RWPE2 (cell line): Measurements from ENCODE around the gene CFAP46.

Source experiments
- ATAC-seq: fragments of 200-7000 bp; cut with Tn5 transposase; 3 replicates; pipeline ENCODE4 v1.9.1; 2021; ENCODE audit warnings: low read depth
- DNase-seq: peaks from one replicate; pipeline ENCODE4 v3.0.0-alpha.2; 2020; ENCODE audit warnings: low spot score
- H3K27ac ChIP-seq: fragments of 450-650 bp; 2 replicates; pipeline ENCODE4 v1.5.1; 2017; ENCODE audit warnings: mild to moderate bottlenecking; ENCODE audit not compliant: poor library complexity, severe bottlenecking
- H3K27me3 ChIP-seq: fragments of 250-450 bp; sonication (Bioruptor Pico); 2 replicates; pipeline ENCODE4 v1.5.1; 2021; ENCODE audit warnings: mild to moderate bottlenecking, moderate library complexity; ENCODE audit not compliant: insufficient read depth, poor library complexity, severe bottlenecking
- H3K36me3 ChIP-seq: fragments of 250-450 bp; sonication (Bioruptor Pico); 2 replicates; pipeline ENCODE4 v1.5.1; 2020; ENCODE audit warnings: low read depth, mild to moderate bottlenecking, moderate library complexity
- H3K4me1 ChIP-seq: fragments of 250-450 bp; sonication (Bioruptor Pico); 2 replicates; pipeline ENCODE4 v1.5.1; 2021; ENCODE audit warnings: mild to moderate bottlenecking, moderate library complexity; ENCODE audit not compliant: insufficient read depth, poor library complexity, severe bottlenecking
- H3K4me3 ChIP-seq: fragments of 250-450 bp; sonication (Bioruptor Pico); 2 replicates; pipeline ENCODE4 v1.5.1; 2021; ENCODE audit warnings: mild to moderate bottlenecking, moderate library complexity; ENCODE audit not compliant: severe bottlenecking
- H3K9me3 ChIP-seq: fragments of 250-450 bp; sonication (Bioruptor Pico); 2 replicates; pipeline ENCODE4 v1.5.1; 2021; ENCODE audit warnings: mild to moderate bottlenecking, moderate library complexity; ENCODE audit not compliant: severe bottlenecking
- CTCF ChIP-seq: fragments of 450-650 bp; IDR thresholded peaks from one replicate; pipeline ENCODE4 v1.5.1; 2017; ENCODE audit warnings: mild to moderate bottlenecking, moderate library complexity; ENCODE audit not compliant: poor library complexity, severe bottlenecking

Gene CFAP46

GRCh38 chr10:132872658-132873057 is 69.7 kb downstream of the CFAP46 start:
- Histone ChIP-seq H3K4me3 (no peak overlapping the region), H3K4me1 (no peaks in the 10 kb centered on the region), H3K36me3 (no peaks in the 10 kb centered on the region), H3K27ac (no peak overlapping the region), H3K9me3 (no peaks in the 10 kb centered on the region), H3K27me3 (peaks cover 30% of the 10 kb centered on the region)
- DNase-seq (peak; percentile 20), ATAC-seq (no peak)
- no peak for TF ChIP-seq CTCF

DNA sequence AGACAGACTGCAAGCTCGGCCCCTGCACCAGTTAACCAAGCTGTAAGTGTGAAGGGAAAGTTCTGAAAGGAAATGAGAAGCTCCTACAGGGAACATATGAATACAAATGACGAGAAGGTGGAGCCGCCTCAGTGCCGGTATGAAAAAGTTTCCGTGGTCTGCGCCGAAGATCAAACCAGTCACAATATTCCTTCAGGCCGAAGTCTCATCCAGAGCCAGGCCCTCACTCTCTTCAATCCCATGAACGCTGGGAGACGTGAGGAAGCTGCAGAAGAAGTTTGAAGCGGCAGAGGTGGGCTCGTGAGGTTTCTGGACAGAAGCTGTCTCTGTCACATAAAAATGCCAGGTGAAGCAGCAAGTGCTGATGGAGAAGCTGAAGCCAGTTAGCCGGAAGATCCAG is 71.9 kb downstream of the CFAP46 start:
- Histone ChIP-seq H3K27me3 (peaks cover 24% of the 10 kb centered on the region), H3K4me3 (no peak overlapping the region), H3K4me1 (no peaks in the 10 kb centered on the region), H3K36me3 (no peaks in the 10 kb centered on the region), H3K27ac (no peak overlapping the region), H3K9me3 (no peaks in the 10 kb centered on the region)
- ATAC-seq (no peak), DNase-seq (peak; percentile 15)
- TF ChIP-seq CTCF: no peak

- DNase-seq (peak; percentile 30), ATAC-seq (no peak)
- H3K4me1 ChIP-seq: no peaks in the 10 kb centered on the region
- no peak for TF ChIP-seq CTCF
- no peak overlapping the region for H3K4me3 ChIP-seq
- H3K36me3 ChIP-seq: no peaks in the 10 kb centered on the region
- H3K27ac ChIP-seq: no peak overlapping the region
- no peaks in the 10 kb centered on the region for H3K9me3 ChIP-seq
- peaks cover 17% of the 10 kb centered on the region for H3K27me3 ChIP-seq
Observed at GRCh38 chr10:132869621-132870020, 72.7 kb downstream of the CFAP46 start.

GRCh38 chr10:132868995-132869394 is 73.4 kb downstream of the CFAP46 start:
- DNase-seq (peak; percentile 51), ATAC-seq (no peak)
- H3K36me3 ChIP-seq: no peaks in the 10 kb centered on the region
- no peak for TF ChIP-seq CTCF
- H3K4me3 ChIP-seq: no peak overlapping the region
- no peaks in the 10 kb centered on the region for H3K9me3 ChIP-seq
- H3K27me3 ChIP-seq: peaks cover 17% of the 10 kb centered on the region
- no peak overlapping the region for H3K27ac ChIP-seq
- no peaks in the 10 kb centered on the region for H3K4me1 ChIP-seq

GRCh38 chr10:132867801-132868644 is 74.3 kb downstream of the CFAP46 start:
- Histone ChIP-seq H3K36me3 (no peaks in the 10 kb centered on the region), H3K4me3 (no peak overlapping the region), H3K4me1 (no peaks in the 10 kb centered on the region), H3K9me3 (no peaks in the 10 kb centered on the region), H3K27ac (no peak overlapping the region), H3K27me3 (peaks cover 14% of the 10 kb centered on the region)
- no peak for TF ChIP-seq CTCF
- DNase-seq (peak; percentile 52), ATAC-seq (no peak)
